B cell (primary cell): ENCODE data around the gene TXNL1. TPM values are rescaled to one million over a fixed set of nuclear protein-coding genes. Genes with fewer than 3 reads are reported as not detected.

Experiments used
- ATAC-seq: fragments of 200-7000 bp; cut with Tn5 transposase; one replicate; pipeline ENCODE4 v1.10.0; 2021; ENCODE audit warnings: low read depth, mild to moderate bottlenecking, moderate number of reproducible peaks, moderate library complexity
- CTCF ChIA-PET: fragments of 350-600 bp; sonication (Branson Sonifier 250); formaldehyde crosslinking; loops from one replicate; lab custom pipeline; 2021; ENCODE audit warnings: antibody characterized with exemption, inconsistent platforms; lab: Charles Lee
- POLR2A ChIA-PET: fragments of 350-600 bp; sonication (Branson Sonifier 250); formaldehyde crosslinking; loops from one replicate; lab custom pipeline; 2021; ENCODE audit warnings: antibody characterized with exemption; lab: Charles Lee
- DNase-seq: peaks from one replicate; pipeline ENCODE4 v3.0.0; 2013
- H2AFZ ChIP-seq: 2 replicates; pipeline ENCODE4 v1.6.1; 2012; ENCODE audit warnings: mild to moderate bottlenecking, low read depth, low read length; ENCODE audit not compliant: insufficient read depth, poor library complexity, severe bottlenecking
- H3K27ac ChIP-seq, 2 donors: 1 replicate in 1 of 2; 2 replicates in 1 of 2; pipeline ENCODE4 v1.5.1; 2012 to 2013; ENCODE audit warnings: low read length in 2 of 2, mild to moderate bottlenecking in 2 of 2, moderate library complexity in 1 of 2
- H3K27me3 ChIP-seq, 4 experiments: fragments of 200-600 bp in 1 of 4; sonication (generic) in 1 of 4; replicated peaks in 1 of 4; 1 replicate in 2 of 4; 2 replicates in 2 of 4; pipeline versions ENCODE4 v1.6.1 to v1.7.0; 2013 to 2016; ENCODE audit warnings: low read length in 3 of 4, mild to moderate bottlenecking in 2 of 4, mixed read lengths in 1 of 4, moderate library complexity in 1 of 4; ENCODE audit not compliant: insufficient read depth in 4 of 4, control insufficient read depth in 3 of 4; ENCODE audit errors: control extremely low read depth in 1 of 4
- H3K36me3 ChIP-seq, 2 experiments: replicated peaks in 1 of 2; 1 replicate in 1 of 2; 2 replicates in 1 of 2; pipeline versions ENCODE4 v1.6.1 to v1.7.1; 2013; ENCODE audit warnings: low read length in 1 of 2; ENCODE audit not compliant: insufficient read depth in 2 of 2, control insufficient read depth in 1 of 2; ENCODE audit errors: control extremely low read depth in 1 of 2, extremely low read depth in 1 of 2
- H3K4me1 ChIP-seq, 2 donors: fragments of 200-600 bp in 1 of 2; sonication (generic) in 1 of 2; 1 replicate in 1 of 2; 2 replicates in 1 of 2; pipeline versions ENCODE4 v1.5.1 to v1.6.1; 2013 to 2017; ENCODE audit warnings: low read length in 2 of 2; ENCODE audit not compliant: control insufficient read depth in 2 of 2, insufficient read depth in 2 of 2
- H3K4me2 ChIP-seq: replicated peaks from 2 replicates; pipeline ENCODE3; 2012; ENCODE audit warnings: mild to moderate bottlenecking, low read depth, low read length; ENCODE audit not compliant: poor library complexity, severe bottlenecking
- H3K4me3 ChIP-seq, 5 experiments: fragments of 200-600 bp in 1 of 5; sonication (generic) in 1 of 5; 1 replicate in 3 of 5; 2 replicates in 2 of 5; pipeline versions ENCODE4 v1.5.1 to v1.7.0; 2011 to 2016; ENCODE audit warnings: low read length in 4 of 5, mild to moderate bottlenecking in 4 of 5, low read depth in 2 of 5, control low read depth in 1 of 5, moderate library complexity in 1 of 5; ENCODE audit not compliant: insufficient read depth in 1 of 5; ENCODE audit errors: control extremely low read depth in 1 of 5, extremely low read depth in 1 of 5
- H3K79me2 ChIP-seq: fragments of 200-600 bp; sonication (generic); one replicate; pipeline ENCODE4 v1.6.0; 2016; ENCODE audit warnings: low read length; ENCODE audit not compliant: control insufficient read depth, insufficient read depth
- H3K9ac ChIP-seq: fragments of 200-600 bp; sonication (generic); 2 replicates; pipeline ENCODE4 v1.6.1; 2017; ENCODE audit warnings: mild to moderate bottlenecking, low read length, moderate library complexity
- H3K9me3 ChIP-seq, 3 donors: one replicate each; pipeline versions ENCODE4 v1.6.1 to v1.7.1; 2013; ENCODE audit warnings: low read length in 2 of 3; ENCODE audit not compliant: control insufficient read depth in 2 of 3, insufficient read depth in 1 of 3; ENCODE audit errors: control extremely low read depth in 1 of 3
- H4K20me1 ChIP-seq: 2 replicates; pipeline ENCODE4 v1.6.0; 2012; ENCODE audit warnings: mild to moderate bottlenecking, low read length; ENCODE audit not compliant: insufficient read depth, control insufficient read depth, poor library complexity, severe bottlenecking
- H3K27ac Mint-ChIP-seq: one replicate; pipeline ENCODE4 v1.8.0; 2021; ENCODE audit warnings: mixed read lengths
- H3K27me3 Mint-ChIP-seq: one replicate; pipeline ENCODE4 v1.8.0; 2021; ENCODE audit warnings: mixed read lengths
- H3K4me1 Mint-ChIP-seq: one replicate; pipeline ENCODE4 v1.8.0; 2021; ENCODE audit warnings: mixed read lengths
- H3K4me3 Mint-ChIP-seq: one replicate; pipeline ENCODE4 v1.8.0; 2021; ENCODE audit warnings: mixed read lengths
- H3K9me3 Mint-ChIP-seq: one replicate; pipeline ENCODE4 v1.8.0; 2022; ENCODE audit warnings: mixed read lengths; ENCODE audit not compliant: insufficient read depth
- EZH2 ChIP-seq: IDR thresholded peaks from 2 replicates; pipeline ENCODE4 v1.6.1; 2012; ENCODE audit warnings: borderline replicate concordance, low read depth, mild to moderate bottlenecking, moderate library complexity, low read length; ENCODE audit not compliant: insufficient read depth, poor library complexity, severe bottlenecking
- WGBS: methylation state at CpG from one replicate; pipeline ENCODE4 v1.1.5; 2013; ENCODE audit warnings: missing lambda C conversion rate; ENCODE audit not compliant: insufficient coverage; 5-methylcytosine and 5-hydroxymethylcytosine counted together
- intact Hi-C: fragments of 100-400 bp; cut with micrococcal nuclease; formaldehyde crosslinking; loops from one replicate; pipeline ENCODE4 v1.10.0; 2022
- polyA plus RNA-seq: library from polyadenylated mRNA; depleted of rRNA; stranded (reverse); fragments of >200 nt; gene quantifications from 2 replicates; pipeline ENCODE4 v1.2.3, GENCODE V29; 2012
- total RNA-seq, 2 donors: library from RNA; stranded (reverse); fragments of 120-200 nt in 1 of 2; gene quantifications; 1 replicate in 1 of 2; 2 replicates in 1 of 2; pipeline versions ENCODE4 v1.2.3 to v1.2.4, GENCODE V29; 2013 to 2022
- TF ChIP-seq, protein P1 (sequence below): fragments of 200-600 bp; IDR thresholded peaks from one replicate; pipeline ENCODE4 v1.8.0; 2022; ENCODE audit warnings: antibody characterized with exemption, mild to moderate bottlenecking

TXNL1 gene
- total and polyA plus RNA-seq, 2 donors (not counting 1 experiment from before 2014, with no cell fraction given): 20.2 to 45.4 TPM

DNA sequence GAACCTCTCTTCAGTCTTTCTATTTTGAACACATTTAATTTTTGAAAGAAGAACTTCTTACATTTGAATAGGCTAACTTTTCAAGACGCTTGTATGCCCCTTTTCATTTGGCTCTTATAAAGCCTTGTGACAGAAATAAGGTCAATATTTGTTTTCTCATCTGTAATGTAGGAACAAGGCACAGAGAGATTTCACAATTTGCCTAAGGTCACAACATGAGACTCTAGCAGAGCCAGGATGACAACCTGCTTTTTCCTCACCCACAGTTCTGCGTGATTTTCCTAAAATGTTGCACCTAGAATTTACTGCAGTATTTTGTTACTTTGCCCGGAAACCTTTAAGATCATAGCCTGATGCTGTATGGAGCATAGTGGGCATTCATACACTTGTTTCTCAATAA, 67.4 kb downstream of the TXNL1 start:
- H3K27ac Mint-ChIP-seq: no peak overlapping the region
- H3K9me3 ChIP-seq: no peaks in the 10 kb centered on the region
- no peaks in the 10 kb centered on the region for H3K27me3 ChIP-seq
- H3K9me3 Mint-ChIP-seq: no peaks in the 10 kb centered on the region
- no peaks in the 10 kb centered on the region for H3K79me2 ChIP-seq
- H3K4me1 Mint-ChIP-seq: no peaks in the 10 kb centered on the region
- no peak overlapping the region for H3K4me3 ChIP-seq
- DNase-seq (no peak), ATAC-seq (no peak)
- no peak overlapping the region for H3K4me3 Mint-ChIP-seq
- ChIA-PET CTCF (no interaction called here), POLR2A (no interaction called here)
- H4K20me1 ChIP-seq: no peaks in the 10 kb centered on the region
- no peak overlapping the region for H2AFZ ChIP-seq
- WGBS: no CpG with 5 or more reads among the region's 3 CpGs
- H3K9ac ChIP-seq: no peak overlapping the region
- H3K4me1 ChIP-seq: no peaks in the 10 kb centered on the region
- intact Hi-C loops: no loop called here
- H3K36me3 ChIP-seq: no peaks in the 10 kb centered on the region
- H3K27ac ChIP-seq: no peak overlapping the region
- H3K4me2 ChIP-seq: no peak overlapping the region
- H3K27me3 Mint-ChIP-seq: no peaks in the 10 kb centered on the region
- TF ChIP-seq, protein P1, sequence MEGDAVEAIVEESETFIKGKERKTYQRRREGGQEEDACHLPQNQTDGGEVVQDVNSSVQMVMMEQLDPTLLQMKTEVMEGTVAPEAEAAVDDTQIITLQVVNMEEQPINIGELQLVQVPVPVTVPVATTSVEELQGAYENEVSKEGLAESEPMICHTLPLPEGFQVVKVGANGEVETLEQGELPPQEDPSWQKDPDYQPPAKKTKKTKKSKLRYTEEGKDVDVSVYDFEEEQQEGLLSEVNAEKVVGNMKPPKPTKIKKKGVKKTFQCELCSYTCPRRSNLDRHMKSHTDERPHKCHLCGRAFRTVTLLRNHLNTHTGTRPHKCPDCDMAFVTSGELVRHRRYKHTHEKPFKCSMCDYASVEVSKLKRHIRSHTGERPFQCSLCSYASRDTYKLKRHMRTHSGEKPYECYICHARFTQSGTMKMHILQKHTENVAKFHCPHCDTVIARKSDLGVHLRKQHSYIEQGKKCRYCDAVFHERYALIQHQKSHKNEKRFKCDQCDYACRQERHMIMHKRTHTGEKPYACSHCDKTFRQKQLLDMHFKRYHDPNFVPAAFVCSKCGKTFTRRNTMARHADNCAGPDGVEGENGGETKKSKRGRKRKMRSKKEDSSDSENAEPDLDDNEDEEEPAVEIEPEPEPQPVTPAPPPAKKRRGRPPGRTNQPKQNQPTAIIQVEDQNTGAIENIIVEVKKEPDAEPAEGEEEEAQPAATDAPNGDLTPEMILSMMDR: no peak
- no peak for TF ChIP-seq EZH2

DNA sequence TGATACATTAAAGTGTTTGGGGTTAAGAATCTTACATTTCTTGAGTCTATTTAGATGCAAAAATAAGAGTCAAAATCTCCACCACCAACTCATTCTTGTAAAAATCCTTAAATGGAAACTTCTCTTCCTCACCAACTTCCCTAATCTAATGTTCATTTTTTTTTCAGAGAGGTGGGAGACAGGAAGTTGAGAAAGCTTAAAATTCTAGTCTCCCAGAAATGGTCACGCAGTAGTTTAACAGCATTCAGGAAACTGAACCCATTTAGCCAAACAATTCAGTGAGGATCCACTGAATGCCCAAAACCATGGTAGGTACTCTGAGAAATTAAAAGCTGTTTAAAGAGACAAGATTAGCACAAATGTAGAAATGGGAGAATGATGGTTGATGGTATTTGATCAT, 69.0 kb downstream of the TXNL1 start:
- intact Hi-C loops: no loop called here
- Mint-ChIP-seq H3K4me3 (no peak overlapping the region), H3K4me1 (no peaks in the 10 kb centered on the region), H3K27ac (no peak overlapping the region), H3K9me3 (no peaks in the 10 kb centered on the region), H3K27me3 (no peaks in the 10 kb centered on the region)
- Histone ChIP-seq H3K4me3 (no peak overlapping the region), H3K9ac (no peak overlapping the region), H2AFZ (no peak overlapping the region), H3K4me1 (no peaks in the 10 kb centered on the region), H4K20me1 (no peaks in the 10 kb centered on the region), H3K36me3 (no peaks in the 10 kb centered on the region), H3K27me3 (no peaks in the 10 kb centered on the region), H3K9me3 (no peaks in the 10 kb centered on the region), H3K27ac (no peak overlapping the region), H3K4me2 (no peak overlapping the region), H3K79me2 (no peaks in the 10 kb centered on the region)
- no peak for TF ChIP-seq EZH2
- TF ChIP-seq, protein P1: no peak
- POLR2A ChIA-PET: no interaction called here
- ATAC-seq (no peak), DNase-seq (no peak)
- WGBS: no CpG with 5 or more reads among the region's 1 CpG
- CTCF ChIA-PET: interaction anchor here (1.5 kb wide), 1 partner anchor 1335 kb away, joined by 3 read pairs; no protein-coding TSS in a partner anchor
